Endodermal cell (in vitro differentiated cells): ENCODE results near the gene WRAP73. TPM values are rescaled to one million over a fixed set of nuclear protein-coding genes. Genes with fewer than 3 reads are reported as not detected.

Experiments
- DNase-seq: peaks from one replicate; pipeline ENCODE4 v3.0.0-alpha.2; 2017
- H3K27ac ChIP-seq: 2 replicates; pipeline ENCODE4 v1.5.1; 2013; ENCODE audit warnings: mild to moderate bottlenecking, low read depth, low read length, moderate library complexity
- H3K27me3 ChIP-seq: 2 replicates; pipeline ENCODE4 v1.6.1; 2013; ENCODE audit warnings: mild to moderate bottlenecking, low read length, moderate library complexity; ENCODE audit not compliant: insufficient read depth, control insufficient read depth, poor library complexity, severe bottlenecking
- H3K36me3 ChIP-seq: 2 replicates; pipeline ENCODE4 v1.7.0; 2013; ENCODE audit warnings: mild to moderate bottlenecking, low read length, moderate library complexity; ENCODE audit not compliant: control insufficient read depth, insufficient read depth
- H3K4me1 ChIP-seq: one replicate; pipeline ENCODE4 v1.7.0; 2013; ENCODE audit warnings: low read length; ENCODE audit not compliant: control insufficient read depth, insufficient read depth
- H3K4me3 ChIP-seq: 2 replicates; pipeline ENCODE4 v1.5.1; 2013; ENCODE audit warnings: mild to moderate bottlenecking, low read length, moderate library complexity
- H3K9ac ChIP-seq: 2 replicates; pipeline ENCODE4 v1.6.1; 2013; ENCODE audit warnings: mild to moderate bottlenecking, low read length, moderate library complexity; ENCODE audit not compliant: poor library complexity, severe bottlenecking; ENCODE audit errors: extremely low read depth
- H3K9me3 ChIP-seq: 2 replicates; pipeline ENCODE4 v1.6.1; 2013; ENCODE audit warnings: mild to moderate bottlenecking, low read length, moderate library complexity; ENCODE audit not compliant: control insufficient read depth
- H3K27ac Mint-ChIP-seq: 2 replicates; pipeline ENCODE4 v1.8.0; 2020; ENCODE audit warnings: mixed read lengths
- H3K27me3 Mint-ChIP-seq: 2 replicates; pipeline ENCODE4 v1.8.0; 2021; ENCODE audit warnings: mild to moderate bottlenecking, mixed read lengths; ENCODE audit not compliant: insufficient read depth
- H3K36me3 Mint-ChIP-seq: 2 replicates; pipeline ENCODE4 v1.8.0; 2020; ENCODE audit warnings: low read depth, mixed read lengths
- H3K4me1 Mint-ChIP-seq: 2 replicates; pipeline ENCODE4 v1.8.0; 2020; ENCODE audit warnings: mixed read lengths
- H3K4me3 Mint-ChIP-seq: 2 replicates; pipeline ENCODE4 v1.8.0; 2020; ENCODE audit warnings: mild to moderate bottlenecking, moderate library complexity, mixed read lengths
- H3K9me3 Mint-ChIP-seq: 2 replicates; pipeline ENCODE4 v1.8.0; 2020; ENCODE audit warnings: mild to moderate bottlenecking, mixed read lengths
- CTCF ChIP-seq: fragments of 200-600 bp; sonication (generic); conservative IDR thresholded peaks from 2 replicates; pipeline ENCODE4 v1.5.0; 2021; ENCODE audit warnings: antibody characterized with exemption, mild to moderate bottlenecking
- WGBS, 2 experiments: methylation state at CpG; one replicate each; pipeline versions ENCODE4 v1.1.5 to v1.1.7; 2013; ENCODE audit warnings: missing lambda C conversion rate in 2 of 2, mixed read lengths in 1 of 2; ENCODE audit not compliant: insufficient coverage in 1 of 2, insufficient read length in 1 of 2; 5-methylcytosine and 5-hydroxymethylcytosine counted together
- total RNA-seq, 2 donors: library from RNA; stranded (reverse); fragmentation: NEBNext Ultra II Directional in 1 of 2; extraction: Animal tissue kit (Norgen Biotek cat#: 25700) in 1 of 2; gene quantifications; 2 replicates in 1 of 2; 3 replicates in 1 of 2; pipeline ENCODE4 v1.2.1, GENCODE V29; 2021

The WRAP73 gene
- total RNA-seq, 2 donors from 2014 or later: 29.8 to 32.5 TPM

- H3K9ac ChIP-seq: no peak overlapping the region
- no peaks in the 10 kb centered on the region for H3K4me1 ChIP-seq
- H3K4me3 ChIP-seq: no peak overlapping the region
- Mint-ChIP-seq H3K27ac (no peak overlapping the region), H3K27me3 (peaks cover 16% of the 10 kb centered on the region), H3K9me3 (no peaks in the 10 kb centered on the region), H3K4me3 (no peak overlapping the region), H3K36me3 (no peaks in the 10 kb centered on the region), H3K4me1 (peaks cover 4% of the 10 kb centered on the region)
- no peaks in the 10 kb centered on the region for H3K9me3 ChIP-seq
- DNase-seq: no peak
- H3K27me3 ChIP-seq: peaks cover 22% of the 10 kb centered on the region
- TF ChIP-seq CTCF: no peak
- 86 to 92% methylated on average over 16 to 19 of the region's 19 CpGs for WGBS, 2 experiments
- H3K36me3 ChIP-seq: no peaks in the 10 kb centered on the region
- no peak overlapping the region for H3K27ac ChIP-seq
These were observed 36.0 kb upstream of the WRAP73 start for GRCh38 chr1:3685906-3686305.

GRCh38 chr1:3685222-3685621 is 35.3 kb upstream of the WRAP73 start:
- DNase-seq: no peak
- H3K27me3 Mint-ChIP-seq: peaks cover 16% of the 10 kb centered on the region
- TF ChIP-seq CTCF: no peak
- Histone ChIP-seq H3K27me3 (peaks cover 22% of the 10 kb centered on the region), H3K9me3 (no peaks in the 10 kb centered on the region), H3K36me3 (no peaks in the 10 kb centered on the region), H3K27ac (no peak overlapping the region), H3K4me3 (no peak overlapping the region), H3K9ac (no peak overlapping the region), H3K4me1 (no peaks in the 10 kb centered on the region)
- H3K27ac Mint-ChIP-seq: no peak overlapping the region
- H3K36me3 Mint-ChIP-seq: no peaks in the 10 kb centered on the region
- WGBS, 2 experiments: 91% methylated on average over 14 of the region's 14 CpGs
- H3K9me3 Mint-ChIP-seq: no peaks in the 10 kb centered on the region
- peaks cover 4% of the 10 kb centered on the region for H3K4me1 Mint-ChIP-seq
- no peak overlapping the region for H3K4me3 Mint-ChIP-seq

GRCh38 chr1:3683992-3684391 is 34.1 kb upstream of the WRAP73 start:
- TF ChIP-seq CTCF: no peak
- H3K4me1 Mint-ChIP-seq: peaks cover 4% of the 10 kb centered on the region
- no peaks in the 10 kb centered on the region for H3K36me3 Mint-ChIP-seq
- no peak overlapping the region for H3K27ac Mint-ChIP-seq
- WGBS, 2 experiments: 5 to 11% methylated on average over 11 to 26 of the region's 26 CpGs
- peaks cover 22% of the 10 kb centered on the region for H3K27me3 Mint-ChIP-seq
- DNase-seq: peak; percentile 93
- Histone ChIP-seq H3K36me3 (no peaks in the 10 kb centered on the region), H3K4me3 (no peak overlapping the region), H3K4me1 (no peaks in the 10 kb centered on the region), H3K27me3 (peaks cover 22% of the 10 kb centered on the region), H3K9me3 (no peaks in the 10 kb centered on the region), H3K27ac (no peak overlapping the region), H3K9ac (no peak overlapping the region)
- H3K4me3 Mint-ChIP-seq: peak overlapping the region; percentile 16
- H3K9me3 Mint-ChIP-seq: no peaks in the 10 kb centered on the region
